HG03558 (cell line): ENCODE data around the gene PCBP3.
"Not testable (repeated sequence)": the region's sequence is repeated elsewhere in the genome, so short reads cannot be mapped to it uniquely, and the experiment has no call there.

Experiments
- ATAC-seq: cut with Tn5 transposase; IDR thresholded peaks from one replicate; pipeline ENCODE4 v1.9.1; 2021; ENCODE audit warnings: moderate number of reproducible peaks; ENCODE audit not compliant: unreplicated experiment; ENCODE audit errors: extremely low read depth

The PCBP3 gene

GRCh38 chr21:45943630-45944540 lies 300.4 kb downstream of the PCBP3 start:
- no peak for ATAC-seq

GRCh38 chr21:45944601-45945000 lies 301.1 kb downstream of the PCBP3 start:
- no peak for ATAC-seq

- ATAC-seq, result no peak
Measured at GRCh38 chr21:45945066-45945867, 301.7 kb downstream of the PCBP3 start.

- no peak for ATAC-seq
Measured at GRCh38 chr21:45945868-45946210, 302.3 kb downstream of the PCBP3 start.

GRCh38 chr21:45947296-45947695 lies 303.8 kb downstream of the PCBP3 start:
- ATAC-seq, result no peak

- no peak for ATAC-seq
Measured at GRCh38 chr21:45947716-45948255, 304.3 kb downstream of the PCBP3 start.

GRCh38 chr21:45948576-45949141 lies 305.1 kb downstream of the PCBP3 start:
- ATAC-seq, result no peak

GRCh38 chr21:45949928-45950739 lies 306.6 kb downstream of the PCBP3 start:
- ATAC-seq, result no peak

GRCh38 chr21:45950740-45951515 lies 307.4 kb downstream of the PCBP3 start:
- ATAC-seq, result no peak

- ATAC-seq, result no peak
Measured at GRCh38 chr21:45951676-45952075, 308.2 kb downstream of the PCBP3 start.

- not testable (repeated sequence) for ATAC-seq
Measured at GRCh38 chr21:45952527-45952926, 309.0 kb downstream of the PCBP3 start.

GRCh38 chr21:45952974-45953373 lies 309.4 kb downstream of the PCBP3 start:
- ATAC-seq, result no peak

GRCh38 chr21:45954261-45954660 lies 310.7 kb downstream of the PCBP3 start:
- no peak for ATAC-seq

GRCh38 chr21:45954921-45955320 lies 311.4 kb downstream of the PCBP3 start:
- no peak for ATAC-seq

- ATAC-seq, result no peak
Measured at GRCh38 chr21:45957551-45957950, 314.0 kb downstream of the PCBP3 start.

GRCh38 chr21:45957981-45958600 lies 314.6 kb downstream of the PCBP3 start:
- no peak for ATAC-seq

- no peak for ATAC-seq
Measured at GRCh38 chr21:45959182-45959581, 315.7 kb downstream of the PCBP3 start.

- no peak for ATAC-seq
Measured at GRCh38 chr21:45959779-45960390, 316.4 kb downstream of the PCBP3 start.
